ENCODE results near the gene ZNF93. TPM values are rescaled to one million over a fixed set of nuclear protein-coding genes. Genes with fewer than 3 reads are reported as not detected.

ZNF93 gene
- polyA plus RNA-seq (2012; rRNA removed): 4.3 and 6.7 TPM in 2 replicates
- polyA plus RNA-seq (2012; cell fraction: cytosol; rRNA removed): 5.8 and 6.2 TPM in 2 replicates
- 5.3 and 8.7 TPM in 2 replicates for polyA plus RNA-seq (2012; cell fraction: nucleus; rRNA removed)

DNA sequence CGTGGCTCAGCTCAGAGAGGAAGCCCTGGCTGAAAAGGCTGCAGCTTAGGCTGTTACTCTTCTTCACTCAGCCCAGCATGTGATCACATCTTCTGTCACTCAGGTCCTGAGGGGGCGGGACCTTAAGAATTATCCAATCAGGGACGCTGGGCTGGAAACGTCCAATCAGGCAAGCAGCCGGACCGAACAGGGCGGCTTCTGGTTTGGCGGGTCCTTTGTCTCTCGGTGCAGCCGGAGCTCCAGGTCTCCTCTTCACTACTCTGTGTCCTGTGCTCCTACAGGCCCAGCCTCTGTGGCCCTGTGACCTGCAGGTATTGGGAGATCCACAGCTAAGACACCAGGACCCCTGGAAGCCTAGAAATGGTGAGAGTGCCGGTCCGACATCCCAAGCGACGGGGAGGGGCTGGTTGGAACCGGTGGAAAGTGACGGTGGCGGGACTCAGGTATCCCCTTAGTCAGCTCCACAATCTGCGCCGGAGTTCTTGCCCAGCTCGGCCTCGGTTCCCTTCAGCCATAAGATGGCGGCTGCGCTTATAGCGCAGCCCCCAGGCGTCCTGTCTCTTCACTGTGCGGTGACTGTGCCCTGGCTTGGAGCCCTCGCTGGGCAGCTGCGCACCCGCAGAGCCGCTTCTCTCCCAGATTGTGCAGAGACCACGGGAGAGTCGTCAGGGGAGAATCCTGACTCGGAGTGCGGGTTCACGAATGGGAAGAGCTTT is at the start of gene ZNF93:
ZNF93 (plus strand) TSS at position 218 of the 716 bp plus-strand sequence; CDS start at position 361, 143 bp downstream.
- WGBS (ENCODE audit: low lambda C conversion rate): under 1% methylated on average over 27 of the region's 35 CpGs
- no peaks in the 10 kb centered on the region; a peak in 1 of 4 replicates for H3K4me1 ChIP-seq (ENCODE audit: control insufficient read depth in 1 of 2, insufficient read depth in 2 of 2, low read depth in 1 of 2, low read length in 1 of 2)

More for the DNA sequence above, at the start of gene ZNF93:
- CTCF ChIA-PET: interaction anchor here (0.6 kb wide), 1 partner anchor 328 kb away, joined by 3 read pairs; no protein-coding TSS in a partner anchor
- TF ChIP-seq NRF1 (IDR thresholded peaks at IDR 0.05; ENCODE audit: low read depth, low read length) (peak; percentile 22; the same call in 1 of the 2 replicates), NFIC (IDR thresholded peaks at IDR 0.05; ENCODE audit: borderline replicate concordance) (no peak), MXI1 (IDR thresholded peaks at IDR 0.05; ENCODE audit: low read depth, low read length) (peak; percentile 93), RFX5 (IDR thresholded peaks at IDR 0.05; ENCODE audit: low read length) (peak; percentile 46; the same call in 1 of the 2 replicates), RCOR1 (IDR thresholded peaks at IDR 0.05; ENCODE audit: low read length) (no peak), GATA2 (CRISPR knock-in tag; IDR thresholded peaks at IDR 0.05) (no peak), SMC3 (IDR thresholded peaks at IDR 0.05; ENCODE audit: low read depth, low read length) (no peak), USF2 (IDR thresholded peaks at IDR 0.05; ENCODE audit: borderline replicate concordance, low read depth, low read length) (peak; percentile 68), TEAD4 (IDR thresholded peaks at IDR 0.05; ENCODE audit: borderline replicate concordance, insufficient read depth) (no peak), GABPA (IDR thresholded peaks at IDR 0.05; ENCODE audit: low read depth) (no peak), TCF12 (IDR thresholded peaks at IDR 0.05) (no peak), IRF3 (IDR thresholded peaks at IDR 0.05; ENCODE audit: low read depth, low read length) (peak; percentile 56), CTCF (IDR thresholded peaks at IDR 0.05) (no peak), ELF1 (IDR thresholded peaks at IDR 0.05) (no peak), POLR2AphosphoS5 (IDR thresholded peaks at IDR 0.05; ENCODE audit: low read depth, low read length) (peak; percentile 77), RXRA (IDR thresholded peaks at IDR 0.05; ENCODE audit: borderline replicate concordance, low read depth) (no peak), REST (IDR thresholded peaks at IDR 0.05; ENCODE audit: low read depth, low read length) (no peak), YY1 (IDR thresholded peaks at IDR 0.05; ENCODE audit: low read depth) (peak; percentile 75), CHD2 (IDR thresholded peaks at IDR 0.05; ENCODE audit: low read length, partially characterized antibody) (peak; percentile 51), PBX3 (IDR thresholded peaks at IDR 0.05) (peak; percentile 96), TAF1 (IDR thresholded peaks at IDR 0.05; ENCODE audit: borderline replicate concordance, low read depth, low read length) (peak; percentile 60), SIN3A (IDR thresholded peaks at IDR 0.05; ENCODE audit: borderline replicate concordance, low read depth, low read length) (peak; percentile 84; the same call in 1 of the 2 replicates)
- TF ChIP-seq, protein P1, sequence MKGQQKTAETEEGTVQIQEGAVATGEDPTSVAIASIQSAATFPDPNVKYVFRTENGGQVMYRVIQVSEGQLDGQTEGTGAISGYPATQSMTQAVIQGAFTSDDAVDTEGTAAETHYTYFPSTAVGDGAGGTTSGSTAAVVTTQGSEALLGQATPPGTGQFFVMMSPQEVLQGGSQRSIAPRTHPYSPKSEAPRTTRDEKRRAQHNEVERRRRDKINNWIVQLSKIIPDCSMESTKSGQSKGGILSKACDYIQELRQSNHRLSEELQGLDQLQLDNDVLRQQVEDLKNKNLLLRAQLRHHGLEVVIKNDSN (IDR thresholded peaks at IDR 0.05; ENCODE audit: borderline replicate concordance, low read depth): peak; percentile 87; the same call in 1 of the 2 replicates
- Histone ChIP-seq H3K9me2 (no peaks in the 10 kb centered on the region), H3K4me3 (ENCODE audit: low read depth in 2 of 2, low read length in 1 of 2) (peak within 1 kb of the TSS; percentile 61 to 90), H3K9ac (peak within 1 kb of the TSS; percentile 85), H3K79me2 (ENCODE audit: insufficient read depth) (peaks cover 43% of the 10 kb centered on the region), H3K9me3 (peaks cover 4% of the 10 kb centered on the region; the same call in 1 of the 2 replicates), H3K27me3 (ENCODE audit: insufficient read depth) (no peaks in the 10 kb centered on the region), H3F3A (replicated peaks; ENCODE audit: insufficient read depth) (peaks cover 20% of the 10 kb centered on the region), H2AFZ (ENCODE audit: low read depth) (peak within 1 kb of the TSS; percentile 94), H3K27ac (ENCODE audit: low read depth in 2 of 2, low read length in 1 of 2) (peak within 1 kb of the TSS; percentile 80 to 86), H3K4me2 (peak within 1 kb of the TSS; percentile 83), H3K36me3 (replicated peaks in 1 of 2; ENCODE audit: control insufficient read depth in 1 of 2, insufficient read depth in 2 of 2, low read length in 1 of 2) (peaks cover 0 to 11% of the 10 kb centered on the region in 2 experiments), H4K20me1 (ENCODE audit: insufficient read depth) (no peaks in the 10 kb centered on the region)
- peak; percentile 84 for DNase-seq
- POLR2A ChIA-PET: interaction anchor here (1.1 to 2.4 kb wide), 5 partner anchors 11 to 665 kb away, joined by 3 to 29 read pairs (median 6); partner anchors contain the start of genes ZNF253, ZNF506 and ZNF737
